HCT116 (cell line): ENCODE data around the gene CTNNA2. TPM values are rescaled to one million over a fixed set of nuclear protein-coding genes. Genes with fewer than 3 reads are reported as not detected.

Experiments
- ATAC-seq: fragments of 200-7000 bp; cut with Tn5 transposase; 2 replicates; pipeline ENCODE4 v1.9.1; 2020; ENCODE audit warnings: mild to moderate bottlenecking, moderate library complexity
- BruUV-seq: library from RNA; stranded (reverse); fragments of 400-500 nt; replicated peaks from 2 replicates; lab custom pipeline; 2021; lab: Mats Ljungman, UMichigan
- CTCF ChIA-PET: fragments of 300-600 bp; sonication (Branson Sonifier 250); formaldehyde crosslinking; loops from one replicate; lab custom pipeline; 2021; ENCODE audit warnings: antibody characterized with exemption; lab: Charles Lee
- POLR2A ChIA-PET: fragments of 300-600, 350-600 bp; sonication (Branson Sonifier 250); formaldehyde crosslinking; loops from one replicate; lab custom pipeline; 2021; ENCODE audit warnings: antibody characterized with exemption; lab: Charles Lee
- RAD21 ChIA-PET, 2 experiments: fragments of 300-600 bp; sonication (Branson Sonifier 250); formaldehyde crosslinking; loops; one replicate each; lab custom pipeline; 2023; ENCODE audit warnings: low total read pairs in 2 of 2; ENCODE audit not compliant: uncharacterized antibody in 2 of 2, unreplicated experiment in 2 of 2, low non-redundant PET in 1 of 2; lab: Charles Lee
- DNase-seq: peaks from one replicate; pipeline ENCODE4 v3.0.0-alpha.2; 2010; ENCODE audit warnings: low read depth, low spot score
- H2AFZ ChIP-seq: fragments of 200-600 bp; shearing (Covaris generic), sonication (generic); 2 replicates; pipeline ENCODE4 v1.6.1; 2017; ENCODE audit warnings: low read depth, mixed run types, mixed read lengths, antibody characterized with exemption, low read length; ENCODE audit not compliant: poor library complexity, severe bottlenecking
- H3K27ac ChIP-seq: 2 replicates; pipeline ENCODE4 v1.5.1; 2012; ENCODE audit warnings: low read depth, low read length
- H3K27me3 ChIP-seq: fragments of 200-600 bp; sonication (generic); 2 replicates; pipeline ENCODE4 v1.6.1; 2016; ENCODE audit warnings: mixed run types, low read length, mixed read lengths; ENCODE audit not compliant: insufficient read depth
- H3K36me3 ChIP-seq, 2 experiments: fragments of 200-500 bp in 1 of 2; fragments of 200-600 bp in 1 of 2; sonication (Bioruptor generic) in 1 of 2; sonication (generic) in 1 of 2; 2 replicates each; pipeline versions ENCODE4 v1.5.1 to v1.6.1; 2014 to 2016; ENCODE audit warnings: low read length in 2 of 2, inconsistent platforms in 1 of 2, mixed read lengths in 1 of 2, mixed run types in 1 of 2; ENCODE audit not compliant: insufficient read depth in 2 of 2, control insufficient read depth in 1 of 2
- H3K4me1 ChIP-seq, 2 experiments: fragments of 200-600 bp in 1 of 2; sonication (generic) in 1 of 2; 2 replicates each; pipeline versions ENCODE4 v1.5.1 to v1.6.1; 2012 to 2017; ENCODE audit warnings: low read length in 2 of 2, inconsistent platforms in 1 of 2, mild to moderate bottlenecking in 1 of 2, mixed read lengths in 1 of 2, mixed run types in 1 of 2, moderate library complexity in 1 of 2; ENCODE audit not compliant: insufficient read depth in 2 of 2, control insufficient read depth in 1 of 2
- H3K4me2 ChIP-seq: fragments of 200-600 bp; sonication (generic); 2 replicates; pipeline ENCODE4 v1.6.1; 2017; ENCODE audit warnings: mixed run types, low read length, mixed read lengths
- H3K4me3 ChIP-seq, 2 experiments: fragments of 200-600 bp in 1 of 2; sonication (generic) in 1 of 2; replicated peaks in 1 of 2; 2 replicates each; pipeline ENCODE4 v1.5.1; 2011 to 2016; ENCODE audit warnings: low read length in 2 of 2, control low read depth in 1 of 2, low read depth in 1 of 2, mild to moderate bottlenecking in 1 of 2, mixed read lengths in 1 of 2, mixed run types in 1 of 2
- H3K79me2 ChIP-seq: fragments of 200-600 bp; sonication (generic); 2 replicates; pipeline ENCODE4 v1.6.1; 2017; ENCODE audit warnings: mild to moderate bottlenecking, mixed run types, low read length, moderate library complexity, mixed read lengths; ENCODE audit not compliant: insufficient read depth
- H3K9ac ChIP-seq: fragments of 200-600 bp; sonication (generic); 2 replicates; pipeline ENCODE4 v1.6.1; 2016; ENCODE audit warnings: low read length, mixed read lengths
- H3K9me2 ChIP-seq: fragments of 200-600 bp; sonication (generic), shearing (Covaris generic); 2 replicates; pipeline ENCODE4 v1.6.1; 2017; ENCODE audit warnings: mixed run types, mild to moderate bottlenecking, moderate library complexity; ENCODE audit not compliant: insufficient read depth
- H3K9me3 ChIP-seq, 2 experiments: fragments of 200-500 bp in 1 of 2; fragments of 200-600 bp in 1 of 2; sonication (Bioruptor generic) in 1 of 2; sonication (generic) in 1 of 2; 2 replicates each; pipeline ENCODE4 v1.6.1; 2014 to 2017; ENCODE audit warnings: low read length in 2 of 2, mixed read lengths in 2 of 2, inconsistent platforms in 1 of 2, low read depth in 1 of 2, mild to moderate bottlenecking in 1 of 2, mixed run types in 1 of 2, moderate library complexity in 1 of 2; ENCODE audit not compliant: control insufficient read depth in 1 of 2, insufficient read depth in 1 of 2
- H4K20me1 ChIP-seq: fragments of 200-600 bp; sonication (generic), shearing (Covaris generic); 2 replicates; pipeline ENCODE4 v1.6.1; 2017; ENCODE audit warnings: mixed run types, mild to moderate bottlenecking, moderate library complexity; ENCODE audit not compliant: insufficient read depth
- CEBPB ChIP-seq: IDR thresholded peaks from 2 replicates; pipeline ENCODE4 v1.6.1; 2012; ENCODE audit warnings: low read depth
- EGR1 ChIP-seq: IDR thresholded peaks from 2 replicates; pipeline ENCODE4 v1.6.1; 2012; ENCODE audit warnings: low read depth
- ELF1 ChIP-seq: IDR thresholded peaks from 2 replicates; pipeline ENCODE4 v1.6.1; 2012; ENCODE audit warnings: low read depth, borderline replicate concordance
- FOSL1 ChIP-seq: IDR thresholded peaks from 2 replicates; pipeline ENCODE4 v1.6.1; 2012; ENCODE audit warnings: low read depth
- MAX ChIP-seq: IDR thresholded peaks from 2 replicates; pipeline ENCODE4 v1.6.1; 2012
- POLR2A ChIP-seq: IDR thresholded peaks from 2 replicates; pipeline ENCODE4 v1.7.0; 2011; ENCODE audit warnings: borderline replicate concordance; ENCODE audit not compliant: insufficient read depth, insufficient read length; ENCODE audit errors: extremely low read depth
- POLR2AphosphoS5 ChIP-seq: IDR thresholded peaks from 2 replicates; pipeline ENCODE4 v1.6.1; 2011; ENCODE audit warnings: mild to moderate bottlenecking, low read depth, low read length, moderate library complexity
- RAD21 ChIP-seq: IDR thresholded peaks from 2 replicates; pipeline ENCODE4 v1.6.1; 2012; ENCODE audit warnings: low read depth, mild to moderate bottlenecking
- REST ChIP-seq: IDR thresholded peaks from 2 replicates; pipeline ENCODE4 v1.6.1; 2012; ENCODE audit warnings: low read depth
- SIN3A ChIP-seq: IDR thresholded peaks from 2 replicates; pipeline ENCODE4 v1.6.1; 2012; ENCODE audit warnings: low read depth
- ZBTB33 ChIP-seq: IDR thresholded peaks from 2 replicates; pipeline ENCODE4 v1.6.1; 2011; ENCODE audit warnings: mild to moderate bottlenecking, low read length, moderate library complexity; ENCODE audit not compliant: insufficient replicate concordance; ENCODE audit errors: extremely low read depth
- intact Hi-C: fragments of 100-400 bp; cut with micrococcal nuclease; formaldehyde crosslinking; loops from 2 replicates; pipeline ENCODE4 v1.10.0; 2022
- total RNA-seq: library from RNA; stranded (reverse); gene quantifications from one replicate; pipeline ENCODE4 v1.2.1, GENCODE V29; 2021; ENCODE audit not compliant: unreplicated experiment

The CTNNA2 gene
- total RNA-seq, 1 experiment from 2014 or later, result not detected

- Histone ChIP-seq H3K9ac (no peak overlapping the region), H3K4me1 (no peaks in the 10 kb centered on the region), H3K79me2 (no peaks in the 10 kb centered on the region), H3K27me3 (no peaks in the 10 kb centered on the region), H3K9me3 (peaks cover 0 to 14% of the 10 kb centered on the region in 2 experiments; a peak in 2 of 4 replicates), H3K36me3 (no peaks in the 10 kb centered on the region), H3K9me2 (no peaks in the 10 kb centered on the region), H3K27ac (no peak overlapping the region), H4K20me1 (no peaks in the 10 kb centered on the region)
- RAD21 ChIA-PET, result no interaction called here
- intact Hi-C loops, result no loop called here
- CTCF ChIA-PET, result no interaction called here
- no peak for DNase-seq
- no peak for ATAC-seq
- TF ChIP-seq CEBPB, result no peak
- no peak for TF ChIP-seq POLR2AphosphoS5
- no peak for TF ChIP-seq REST
- TF ChIP-seq FOSL1, result no peak
- TF ChIP-seq POLR2A, result no peak
- no peak for TF ChIP-seq ELF1
- no peak for TF ChIP-seq ZBTB33
- no peak for TF ChIP-seq SIN3A
- TF ChIP-seq RAD21, result no peak
- no peak for TF ChIP-seq MAX
- no peak for TF ChIP-seq EGR1
- TF ChIP-seq, all 23 proteins: peak for 0
- POLR2A ChIA-PET, result no interaction called here
- Histone ChIP-seq H3K4me3 (no peak overlapping the region), H3K4me2 (no peak overlapping the region), H2AFZ (no peak overlapping the region)
- no TSS peak for BruUV-seq
Measured at GRCh38 chr2:80403081-80403480, 890.2 kb downstream of the CTNNA2 start.
